Erythroblast (primary cell): ENCODE results near the gene SPON1.

Experiments used
- GATA1 ChIP-seq: IDR thresholded peaks from 2 replicates; pipeline ENCODE4 v1.6.1; 2011; ENCODE audit warnings: low read depth, mild to moderate bottlenecking, control low read depth, low read length, moderate library complexity
- POLR2A ChIP-seq: IDR thresholded peaks from 2 replicates; pipeline ENCODE4 v1.6.1; 2011; ENCODE audit warnings: mild to moderate bottlenecking, low read length

DNA sequence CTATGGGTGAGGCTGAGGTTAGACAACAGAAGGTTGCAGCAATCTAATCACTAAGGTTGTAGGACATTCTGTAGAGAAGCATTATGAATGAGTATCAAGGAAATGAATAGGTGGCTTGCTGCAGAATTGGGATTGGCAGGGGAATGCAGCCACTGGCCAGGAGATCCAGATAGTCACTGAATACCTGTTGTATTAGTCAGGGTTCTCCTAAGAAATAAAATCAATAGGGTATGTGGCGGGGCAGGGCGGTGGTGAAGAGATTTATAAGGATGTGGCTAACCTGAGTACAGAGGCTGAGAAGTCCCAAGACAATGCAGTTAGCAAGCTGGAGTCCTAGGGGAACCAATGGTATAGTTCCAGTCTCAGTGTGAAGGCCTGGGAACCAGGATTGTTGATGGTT is 163.0 kb downstream of the SPON1 start:
- TF ChIP-seq POLR2A (no peak), GATA1 (no peak)
